ENCODE results near the gene ALK. TPM values are rescaled to one million over a fixed set of nuclear protein-coding genes. Genes with fewer than 3 reads are reported as not detected.

The ALK gene
- total and polyA plus RNA-seq, 2 donors (not counting 1 experiment from before 2014, with no cell fraction given), result not detected

DNA sequence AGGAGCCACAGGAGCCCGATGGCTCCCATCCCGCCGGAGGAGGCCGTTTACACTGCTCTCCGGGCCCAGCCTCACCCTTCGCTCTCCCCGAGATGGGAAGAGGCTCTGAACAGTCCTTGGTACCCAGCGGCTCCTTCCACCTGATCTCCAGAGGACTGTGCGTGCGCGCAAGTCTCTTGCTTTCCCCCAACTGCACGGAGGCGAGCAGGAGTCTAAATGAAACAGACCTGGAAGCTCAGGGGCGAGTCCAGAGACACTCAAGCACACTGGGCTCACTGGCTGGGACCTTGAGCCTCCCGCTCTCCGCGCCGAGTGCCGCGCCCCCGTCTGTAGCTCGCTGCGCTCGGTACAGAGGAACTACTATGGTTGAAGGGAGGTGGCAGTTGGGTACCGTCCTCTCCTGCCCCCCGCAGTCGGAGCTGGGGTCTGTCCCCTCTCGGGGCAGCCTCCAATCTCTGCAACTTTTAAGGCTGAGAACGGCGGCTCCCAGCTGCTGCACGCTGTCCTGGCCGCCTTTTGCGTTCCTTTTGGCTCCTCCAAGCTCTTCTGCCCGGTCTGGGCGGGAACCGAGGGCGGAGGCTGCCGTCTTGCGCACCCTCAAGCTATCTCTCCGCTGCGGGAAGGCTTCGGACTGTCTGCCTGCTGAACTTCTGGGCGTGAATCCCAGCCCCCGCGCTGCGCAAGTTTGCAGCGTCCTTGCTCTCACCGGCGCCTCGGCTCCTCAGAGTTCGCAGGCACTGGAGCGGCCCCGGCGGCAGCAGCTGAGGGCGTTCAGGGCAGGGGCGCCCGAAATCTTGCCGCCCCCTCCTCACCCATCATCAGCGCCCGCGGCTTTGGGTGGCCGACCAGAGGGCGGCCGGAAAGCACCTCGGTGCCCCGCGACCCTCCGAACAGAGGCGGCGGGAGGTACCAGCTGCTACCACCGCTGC is 491 bp downstream of the ALK start:
- no peaks in the 10 kb centered on the region for H3K36me3 ChIP-seq (replicated peaks in 1 of 2; ENCODE audit: control extremely low read depth in 1 of 2, control insufficient read depth in 1 of 2, extremely low read depth in 1 of 2, insufficient read depth in 2 of 2, low read length in 1 of 2)
- H3K4me3 ChIP-seq (ENCODE audit: control extremely low read depth in 1 of 5, extremely low read depth in 1 of 5, insufficient read depth in 1 of 5, low read depth in 2 of 5, low read length in 4 of 5), result peak overlapping the region in 2 of 5 experiments; percentile 12 to 31
- CTCF ChIA-PET, result interaction anchor here (1.2 kb wide), 1 partner anchor 13 kb away, joined by 3 read pairs; no protein-coding TSS in a partner anchor
- peaks cover 15 to 22% of the 10 kb centered on the region in 2 donors for H3K4me1 ChIP-seq (ENCODE audit: control insufficient read depth in 2 of 2, insufficient read depth in 2 of 2, low read length in 2 of 2)
- H3K4me3 Mint-ChIP-seq, result peak overlapping the region; percentile 41
- WGBS (ENCODE audit: insufficient coverage), result 6% methylated on average over 71 of the region's 71 CpGs
- peak overlapping the region; percentile 60 for H3K4me2 ChIP-seq (replicated peaks; ENCODE audit: low read depth, low read length, poor library complexity, severe bottlenecking)
- POLR2A ChIA-PET, result no interaction called here
- H3K4me1 Mint-ChIP-seq, result peaks cover 15% of the 10 kb centered on the region
- intact Hi-C loops (cut with micrococcal nuclease), result no loop called here
- H3K79me2 ChIP-seq (ENCODE audit: control insufficient read depth, insufficient read depth, low read length), result no peaks in the 10 kb centered on the region
- peak overlapping the region; percentile 45 for H2AFZ ChIP-seq (ENCODE audit: insufficient read depth, low read depth, low read length, poor library complexity, severe bottlenecking)
- H3K9me3 Mint-ChIP-seq (ENCODE audit: insufficient read depth), result peaks cover 2% of the 10 kb centered on the region
- peak; percentile 13 for DNase-seq
- peaks cover 0 to 20% (median 0%) of the 10 kb centered on the region in 3 donors for H3K9me3 ChIP-seq (ENCODE audit: control extremely low read depth in 1 of 3, control insufficient read depth in 2 of 3, insufficient read depth in 1 of 3, low read length in 2 of 3)
- peaks cover 68% of the 10 kb centered on the region for H3K27me3 Mint-ChIP-seq
- ATAC-seq (ENCODE audit: low read depth), result no peak
- H4K20me1 ChIP-seq (ENCODE audit: control insufficient read depth, insufficient read depth, low read length, poor library complexity, severe bottlenecking), result no peaks in the 10 kb centered on the region
- no peak for TF ChIP-seq CTCF (IDR thresholded peaks at IDR 0.05)
- TF ChIP-seq EZH2 (IDR thresholded peaks at IDR 0.05; ENCODE audit: borderline replicate concordance, insufficient read depth, low read depth, low read length, poor library complexity, severe bottlenecking), result no peak
- peaks cover 0 to 46% (median 37%) of the 10 kb centered on the region in 4 experiments for H3K27me3 ChIP-seq (replicated peaks in 1 of 4; ENCODE audit: control extremely low read depth in 1 of 4, control insufficient read depth in 3 of 4, insufficient read depth in 4 of 4, low read length in 3 of 4)
- H3K27ac ChIP-seq (ENCODE audit: low read length in 2 of 2), result no peak overlapping the region
- no peak overlapping the region for H3K9ac ChIP-seq (ENCODE audit: low read length)
- no peak overlapping the region for H3K27ac Mint-ChIP-seq

- peaks cover 71% of the 10 kb centered on the region for H3K27me3 Mint-ChIP-seq
- ATAC-seq (ENCODE audit: low read depth) (no peak), DNase-seq (peak; percentile 30)
- Histone ChIP-seq H3K9me3 (ENCODE audit: control extremely low read depth in 1 of 3, control insufficient read depth in 2 of 3, insufficient read depth in 1 of 3, low read length in 2 of 3) (peaks cover 0 to 20% (median 0%) of the 10 kb centered on the region in 3 donors), H3K9ac (ENCODE audit: low read length) (no peak overlapping the region), H3K4me2 (replicated peaks; ENCODE audit: low read depth, low read length, poor library complexity, severe bottlenecking) (peak overlapping the region; percentile 60), H3K27me3 (replicated peaks in 1 of 4; ENCODE audit: control extremely low read depth in 1 of 4, control insufficient read depth in 3 of 4, insufficient read depth in 4 of 4, low read length in 3 of 4) (peaks cover 0 to 46% (median 37%) of the 10 kb centered on the region in 4 experiments), H3K27ac (ENCODE audit: low read length in 2 of 2) (no peak overlapping the region), H4K20me1 (ENCODE audit: control insufficient read depth, insufficient read depth, low read length, poor library complexity, severe bottlenecking) (no peaks in the 10 kb centered on the region), H3K36me3 (replicated peaks in 1 of 2; ENCODE audit: control extremely low read depth in 1 of 2, control insufficient read depth in 1 of 2, extremely low read depth in 1 of 2, insufficient read depth in 2 of 2, low read length in 1 of 2) (no peaks in the 10 kb centered on the region), H2AFZ (ENCODE audit: insufficient read depth, low read depth, low read length, poor library complexity, severe bottlenecking) (no peak overlapping the region), H3K4me3 (ENCODE audit: control extremely low read depth in 1 of 5, extremely low read depth in 1 of 5, insufficient read depth in 1 of 5, low read depth in 2 of 5, low read length in 4 of 5) (no peak overlapping the region), H3K4me1 (ENCODE audit: control insufficient read depth in 2 of 2, insufficient read depth in 2 of 2, low read length in 2 of 2) (peaks cover 15 to 22% of the 10 kb centered on the region in 2 donors), H3K79me2 (ENCODE audit: control insufficient read depth, insufficient read depth, low read length) (no peaks in the 10 kb centered on the region)
- no peak for TF ChIP-seq EZH2 (IDR thresholded peaks at IDR 0.05; ENCODE audit: borderline replicate concordance, insufficient read depth, low read depth, low read length, poor library complexity, severe bottlenecking)
- TF ChIP-seq CTCF (IDR thresholded peaks at IDR 0.05), result no peak
- H3K9me3 Mint-ChIP-seq (ENCODE audit: insufficient read depth), result peaks cover 2% of the 10 kb centered on the region
- ChIA-PET CTCF (interaction anchor here (1.2 kb wide), 1 partner anchor 12 kb away, joined by 3 read pairs; no protein-coding TSS in a partner anchor), POLR2A (no interaction called here)
- H3K27ac Mint-ChIP-seq, result no peak overlapping the region
- intact Hi-C loops (cut with micrococcal nuclease), result no loop called here
- H3K4me1 Mint-ChIP-seq, result peaks cover 15% of the 10 kb centered on the region
- no peak overlapping the region for H3K4me3 Mint-ChIP-seq
- 7% methylated on average over 40 of the region's 40 CpGs for WGBS (ENCODE audit: insufficient coverage)
These were observed 1.2 kb downstream of the ALK start for GRCh38 chr2:29920130-29920577.
